COLO668 (cell line): ENCODE data around the gene FDXACB1.

ENCODE experiments used
- DNase-seq: peaks from one replicate; lab custom pipeline; 2025; ENCODE audit not compliant: unreplicated experiment; lab: John Stamatoyannopoulos, UW

The FDXACB1 gene

GRCh38 chr11:111846636-111847035 lies 32.3 kb downstream of the FDXACB1 start:
- DNase-seq, result no peak

- no peak for DNase-seq
These were observed 32.9 kb downstream of the FDXACB1 start for GRCh38 chr11:111846063-111846462.

- no peak for DNase-seq
These were observed 33.5 kb downstream of the FDXACB1 start for GRCh38 chr11:111845276-111846028.

GRCh38 chr11:111843661-111844060 lies 35.3 kb downstream of the FDXACB1 start:
- DNase-seq, result no peak

DNA sequence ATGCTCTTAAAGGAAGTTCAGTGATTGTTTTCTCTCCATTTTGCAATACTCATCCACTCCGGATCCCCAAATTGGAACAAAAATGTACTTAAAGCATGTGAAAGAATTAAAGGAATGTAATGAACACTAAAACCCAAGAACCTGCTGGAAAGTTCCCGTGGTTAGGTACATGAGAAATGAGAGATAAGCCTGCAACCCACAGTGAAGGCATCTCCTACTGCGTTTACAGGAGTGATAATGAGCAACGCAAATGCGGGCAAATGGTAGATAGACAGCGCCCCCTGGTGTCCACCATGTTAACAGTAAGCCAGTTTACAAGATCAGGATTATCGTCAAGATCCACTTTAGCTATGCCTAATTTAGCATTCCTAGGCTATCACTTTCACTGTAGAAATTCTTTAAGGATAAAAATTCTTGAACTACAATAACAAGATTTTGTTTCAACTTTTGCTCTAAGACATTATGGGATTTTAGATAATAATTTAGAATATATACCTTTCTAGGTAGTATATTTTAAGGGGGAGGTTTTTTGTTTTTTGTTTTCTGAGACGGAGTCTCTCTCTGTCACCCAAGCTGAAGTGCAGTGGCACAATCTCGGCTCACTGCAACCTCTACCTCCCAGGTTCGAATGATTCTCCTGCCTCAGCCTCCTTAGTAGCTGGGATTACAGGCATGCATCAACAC lies 37.5 kb downstream of the FDXACB1 start:
- DNase-seq, result peak; percentile 82

DNA sequence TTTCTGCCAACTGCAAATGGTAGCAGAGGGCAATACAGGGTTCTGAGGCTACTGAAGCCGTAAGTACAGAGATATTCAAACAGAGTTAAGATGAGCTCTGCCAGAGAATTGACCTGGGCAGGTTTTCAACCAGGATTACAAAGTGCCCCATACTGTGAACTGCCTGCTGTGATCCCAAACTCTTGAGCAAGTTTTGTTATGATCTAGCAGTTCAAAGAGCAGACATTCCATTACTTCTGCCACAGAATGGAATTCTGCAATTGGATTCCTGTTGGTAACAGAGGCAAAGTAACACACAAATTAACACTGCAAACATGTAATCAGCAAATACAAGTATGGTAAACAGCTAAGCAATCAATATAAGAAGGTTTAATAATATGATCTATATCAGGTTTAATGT lies 38.8 kb downstream of the FDXACB1 start:
- no peak for DNase-seq

DNA sequence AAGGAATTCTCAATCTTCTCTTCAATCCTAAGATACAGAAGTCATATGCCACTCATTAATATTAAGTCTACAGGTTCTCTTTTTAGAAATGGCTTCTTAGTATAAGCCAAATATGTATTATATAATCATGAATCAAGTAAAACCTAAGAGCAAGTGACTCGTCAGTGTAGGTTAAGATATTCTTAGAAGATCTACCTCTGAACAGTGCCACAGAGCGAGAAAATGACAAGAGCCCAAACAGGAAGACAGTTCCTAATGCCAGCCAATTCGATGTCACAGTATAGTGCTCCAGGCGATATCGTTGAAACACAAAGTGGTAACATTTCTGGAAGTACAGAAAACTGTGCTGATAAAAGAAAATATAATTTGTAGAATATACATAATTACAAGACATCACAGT lies 40.9 kb downstream of the FDXACB1 start:
- DNase-seq, result no peak

GRCh38 chr11:111837366-111837891 lies 41.5 kb downstream of the FDXACB1 start:
- DNase-seq, result no peak

GRCh38 chr11:111836721-111837120 lies 42.2 kb downstream of the FDXACB1 start:
- DNase-seq, result no peak

GRCh38 chr11:111836162-111836561 lies 42.8 kb downstream of the FDXACB1 start:
- DNase-seq, result no peak

- DNase-seq, result no peak
These were observed 43.3 kb downstream of the FDXACB1 start for GRCh38 chr11:111835665-111836064.

DNA sequence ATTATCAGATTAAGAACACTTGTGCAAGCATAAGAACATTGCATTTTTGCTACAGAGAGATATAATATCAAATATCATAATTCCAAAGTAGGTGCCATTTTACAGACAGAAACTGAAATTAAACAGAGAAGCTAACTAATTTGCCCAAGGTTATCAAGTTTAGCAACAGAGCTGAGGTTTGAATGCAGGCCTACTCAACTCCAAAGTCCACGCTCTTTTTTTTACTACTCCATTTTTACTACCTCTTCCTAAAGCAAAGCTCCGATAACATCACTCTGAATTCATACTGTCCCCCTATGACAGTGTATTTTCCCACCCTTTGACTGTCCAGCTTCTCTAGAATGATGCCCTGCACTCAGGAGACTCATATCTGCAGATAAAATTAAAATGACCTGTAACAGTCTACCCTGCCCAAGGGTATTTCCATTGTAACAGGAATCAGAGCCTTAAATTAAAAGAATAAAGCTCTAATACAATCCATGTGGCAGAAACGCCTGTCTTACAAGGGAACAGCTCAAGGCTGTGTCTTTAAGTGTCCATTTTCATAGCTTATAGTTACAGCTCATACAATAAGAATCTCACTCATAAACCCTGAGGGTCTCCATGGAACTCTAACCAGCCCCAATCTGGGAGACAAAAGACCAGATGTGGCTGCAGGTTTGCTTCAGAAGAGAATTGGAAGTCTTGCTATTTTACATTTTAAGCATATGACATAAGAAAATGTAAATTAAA lies 44.4 kb downstream of the FDXACB1 start:
- DNase-seq, result no peak

GRCh38 chr11:111833524-111833923 lies 45.4 kb downstream of the FDXACB1 start:
- DNase-seq, result no peak

- no peak for DNase-seq
These were observed 49.6 kb downstream of the FDXACB1 start for GRCh38 chr11:111829185-111829968.

- DNase-seq, result no peak
These were observed 52.5 kb downstream of the FDXACB1 start for GRCh38 chr11:111826322-111826950.
